ENCODE measurements around the gene NR2E1.

The NR2E1 gene

GRCh38 chr6:108209738-108210137 is 43.9 kb downstream of the NR2E1 start:
- no peak for DNase-seq (ENCODE audit: low read depth)

DNA sequence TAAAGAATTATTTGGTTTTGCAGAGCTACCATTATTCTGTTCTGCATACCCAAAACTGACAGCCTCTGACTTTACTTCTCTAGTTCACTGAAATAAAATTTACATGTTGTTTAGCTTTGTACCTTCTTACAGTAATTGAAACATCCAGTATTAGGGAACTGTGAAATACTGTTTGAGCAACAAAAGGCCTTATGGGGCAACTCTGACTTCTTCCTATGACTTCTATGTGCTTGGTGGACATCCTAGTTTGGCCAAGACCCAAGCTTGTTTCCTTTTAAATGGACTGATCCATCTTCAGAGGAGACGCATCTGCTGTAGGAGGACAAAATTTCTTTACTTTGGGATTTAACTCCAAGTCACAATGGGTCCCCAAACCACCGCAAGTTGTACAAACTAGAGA is 44.7 kb downstream of the NR2E1 start:
- DNase-seq (ENCODE audit: low read depth): no peak

DNA sequence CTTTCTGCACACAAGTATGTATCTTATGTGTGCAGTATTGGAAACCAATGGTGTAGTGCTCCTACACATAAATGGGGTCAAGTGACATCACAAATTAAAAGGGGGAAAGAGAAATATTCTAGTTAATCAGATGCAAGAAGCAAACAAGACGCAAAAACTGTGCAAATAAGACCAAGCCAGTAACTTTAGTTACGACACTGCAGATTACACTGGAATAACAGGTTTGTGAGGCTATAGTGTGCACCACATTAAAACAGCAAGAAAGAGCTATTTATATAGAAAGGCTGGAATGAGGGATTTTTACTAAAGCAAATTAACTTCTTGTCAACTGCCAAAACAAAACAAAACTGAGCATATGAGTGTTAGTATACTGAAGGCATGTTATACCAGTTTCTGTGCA is 45.8 kb downstream of the NR2E1 start:
- no peak for DNase-seq (ENCODE audit: low read depth)

DNA sequence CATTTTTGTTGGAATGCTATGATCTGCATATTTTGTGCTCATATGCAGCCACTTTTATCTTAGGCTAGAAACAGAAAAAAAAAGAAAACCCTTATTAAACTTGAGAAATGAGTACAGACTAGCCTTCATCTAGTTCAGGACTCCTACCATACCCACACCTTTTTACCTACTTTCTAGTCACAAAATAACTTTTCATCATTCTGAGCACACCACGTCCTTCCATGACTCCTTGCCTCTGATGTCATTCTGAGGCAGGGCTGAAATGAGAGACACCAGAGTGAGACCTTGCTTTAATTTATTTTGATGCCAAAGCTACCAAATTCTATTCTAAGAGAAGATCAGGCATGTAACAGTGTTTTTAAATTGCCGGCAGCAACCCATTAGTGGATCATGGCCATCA is 56.2 kb downstream of the NR2E1 start:
- DNase-seq (ENCODE audit: low read depth): no peak

DNA sequence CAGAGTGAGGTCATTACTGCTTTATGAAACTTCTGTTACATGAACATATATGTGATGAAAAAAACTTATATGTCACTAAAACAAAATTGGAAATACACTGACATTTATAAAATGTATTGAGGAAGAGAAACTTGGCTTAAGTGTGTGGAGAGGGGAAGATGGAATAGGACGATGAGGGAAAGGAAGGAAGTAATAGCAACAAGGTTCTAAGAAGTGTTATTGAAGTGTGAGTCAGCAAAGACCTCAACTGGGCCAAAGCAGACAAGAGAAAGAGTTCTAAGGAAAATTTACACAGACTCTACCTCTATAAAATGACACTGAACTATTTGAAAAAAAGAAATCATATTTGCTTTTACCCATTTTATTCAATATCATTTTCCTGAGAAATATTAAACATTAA is 56.7 kb downstream of the NR2E1 start:
- DNase-seq (ENCODE audit: low read depth): peak; percentile 64

DNA sequence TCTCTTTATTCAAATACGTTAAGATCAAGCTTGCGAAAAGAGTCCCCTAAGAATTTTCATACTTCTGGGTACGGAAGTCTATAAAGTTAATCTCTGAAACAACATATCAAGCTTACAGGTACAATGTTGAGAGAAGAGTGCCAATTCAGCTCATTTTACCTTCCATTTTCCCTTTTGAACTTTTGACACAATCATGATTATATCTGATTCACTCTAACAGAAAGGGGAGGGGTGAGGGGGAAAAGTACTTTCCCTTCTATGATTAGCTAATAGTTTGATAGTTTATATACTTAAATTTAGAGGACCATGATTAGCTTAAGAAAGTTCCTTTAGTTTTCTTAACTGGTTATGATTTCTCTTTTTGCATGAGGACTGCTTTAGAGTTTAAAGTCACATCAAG is 61.5 kb downstream of the NR2E1 start:
- peak; percentile 16 for DNase-seq (ENCODE audit: low read depth)

- DNase-seq (ENCODE audit: low read depth): no peak
Measured at GRCh38 chr6:108228416-108228815, 62.6 kb downstream of the NR2E1 start.

- no peak for DNase-seq (ENCODE audit: low read depth)
Measured at GRCh38 chr6:108235127-108235526, 69.3 kb downstream of the NR2E1 start.

DNA sequence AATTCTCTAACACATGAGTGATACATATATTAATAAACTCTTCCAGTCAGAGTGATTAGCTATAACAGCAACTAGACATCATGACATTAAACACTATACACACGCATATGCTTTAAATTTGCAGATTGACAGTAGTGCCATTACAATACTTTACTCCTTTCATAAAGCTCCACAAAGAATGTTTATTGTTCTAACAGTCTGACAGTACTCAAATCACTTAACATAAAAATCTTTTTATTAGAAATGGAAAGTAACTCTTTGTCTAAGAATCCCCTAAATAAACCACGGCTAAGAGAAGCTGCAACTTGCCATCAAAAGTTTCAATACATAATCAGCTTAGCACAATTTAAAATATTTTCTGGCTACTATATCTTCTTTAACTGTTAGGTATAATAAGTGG is 71.0 kb downstream of the NR2E1 start:
- no peak for DNase-seq (ENCODE audit: low read depth)

DNA sequence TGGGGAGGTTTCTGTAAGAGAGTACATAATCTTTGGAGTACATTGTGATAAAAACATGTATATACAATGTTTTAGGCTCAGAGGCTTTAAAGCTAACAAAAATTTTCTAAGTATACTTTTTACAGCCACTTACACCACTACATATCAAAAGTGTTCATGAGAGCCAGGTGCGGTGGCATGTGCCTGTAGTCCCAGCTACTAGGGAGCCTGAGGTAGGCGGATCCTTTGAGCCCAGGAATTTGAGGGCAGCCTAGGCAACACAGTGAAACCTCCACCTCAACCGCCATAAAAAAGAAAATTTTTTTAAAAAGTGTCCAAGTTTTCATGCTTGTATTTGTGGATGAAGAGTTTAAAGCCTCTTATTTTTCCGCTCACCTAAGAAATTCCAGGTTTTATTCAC is 72.5 kb downstream of the NR2E1 start:
- no peak for DNase-seq (ENCODE audit: low read depth)

Measured in iris pigment epithelial cell (primary cell).